ENCODE data around the gene OPN3. TPM values are rescaled to one million over a fixed set of nuclear protein-coding genes. Genes with fewer than 3 reads are reported as not detected.

Gene OPN3
- total and polyA plus RNA-seq, 2 experiments from 2014 or later, result 14.0 to 15.2 TPM

DNA sequence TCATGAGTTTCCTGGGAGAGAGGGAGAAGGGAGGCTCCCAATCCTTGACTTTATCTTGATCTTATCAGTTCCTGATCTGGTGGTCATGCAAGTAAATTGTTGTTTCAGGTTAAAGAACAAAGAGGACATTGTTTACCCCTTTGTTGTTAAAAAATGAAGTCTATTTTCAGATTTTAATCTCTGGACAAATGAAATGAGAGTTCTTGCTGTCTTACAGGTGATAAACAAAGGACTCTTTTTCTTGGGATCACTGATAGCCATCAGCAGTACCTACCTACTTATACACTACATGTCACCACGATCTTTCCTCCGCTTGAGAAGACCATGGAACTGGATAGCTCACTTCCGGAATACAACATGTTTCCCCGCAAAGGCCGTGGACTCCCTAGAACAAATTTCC lies 48.4 kb downstream of the OPN3 start:
- 95 to 98% methylated on average over 5 of the region's 5 CpGs for WGBS, 2 experiments (ENCODE audit: low coverage in 1 of 2, low lambda C conversion rate in 2 of 2, missing lambda C conversion rate in 2 of 2)
- no peak for TF ChIP-seq EZH2 (IDR thresholded peaks at IDR 0.05; ENCODE audit: insufficient read depth, poor library complexity, severe bottlenecking)
- no peak for TF ChIP-seq EZH2phosphoT487 (IDR thresholded peaks at IDR 0.05; ENCODE audit: insufficient read depth, low read depth)
- Histone ChIP-seq H3K27me3 (replicated peaks; ENCODE audit: insufficient read depth) (no peaks in the 10 kb centered on the region), H2AFZ (no peak overlapping the region), H3K9me2 (ENCODE audit: insufficient read depth) (no peaks in the 10 kb centered on the region), H3K4me3 (no peak overlapping the region), H3F3A (ENCODE audit: insufficient read depth) (peaks cover 22% of the 10 kb centered on the region), H4K20me1 (ENCODE audit: insufficient read depth) (no peaks in the 10 kb centered on the region), H3K4me1 (ENCODE audit: insufficient read depth) (peaks cover 23% of the 10 kb centered on the region), H3K9ac (no peak overlapping the region), H3K27ac (peak overlapping the region; percentile 1; the same call in 1 of the 2 replicates), H3K4me2 (ENCODE audit: unreplicated experiment) (no peak overlapping the region), H3K79me2 (ENCODE audit: insufficient read depth) (no peaks in the 10 kb centered on the region), H3K36me3 (ENCODE audit: low read depth) (no peaks in the 10 kb centered on the region), H3K9me3 (ENCODE audit: low read depth) (no peaks in the 10 kb centered on the region)
- in situ Hi-C loops (cut with MboI), result no loop called here
- no peak for DNase-seq

DNA sequence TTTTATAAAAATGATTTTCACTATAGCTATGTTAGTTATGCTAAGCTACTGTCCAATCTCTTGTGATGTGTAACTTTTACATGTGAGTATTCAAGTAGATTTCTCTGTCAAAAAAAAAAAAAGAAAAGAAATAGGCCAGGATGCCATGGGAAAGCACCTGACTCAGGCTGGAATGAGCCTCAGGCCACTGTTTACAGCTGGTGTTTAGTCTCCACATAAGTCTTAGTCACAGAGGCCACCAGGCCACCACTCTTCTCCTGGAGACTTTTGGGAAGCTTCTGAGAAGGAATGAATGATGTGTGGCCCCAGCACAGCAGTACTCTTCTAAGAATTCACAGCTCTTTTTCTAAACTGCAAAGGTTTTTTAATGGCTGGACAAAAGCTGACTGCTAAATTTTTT lies 48.9 kb downstream of the OPN3 start:
- no peak overlapping the region for H3K9ac ChIP-seq
- peaks cover 22% of the 10 kb centered on the region for H3F3A ChIP-seq (ENCODE audit: insufficient read depth)
- H3K4me3 ChIP-seq, result no peak overlapping the region
- H3K79me2 ChIP-seq (ENCODE audit: insufficient read depth), result no peaks in the 10 kb centered on the region
- in situ Hi-C loops (cut with MboI), result no loop called here
- no peak overlapping the region for H3K4me2 ChIP-seq (ENCODE audit: unreplicated experiment)
- H4K20me1 ChIP-seq (ENCODE audit: insufficient read depth), result no peaks in the 10 kb centered on the region
- H3K9me2 ChIP-seq (ENCODE audit: insufficient read depth), result no peaks in the 10 kb centered on the region
- peak; percentile 78 for DNase-seq
- no peak overlapping the region for H2AFZ ChIP-seq
- TF ChIP-seq EZH2phosphoT487 (IDR thresholded peaks at IDR 0.05; ENCODE audit: insufficient read depth, low read depth) (no peak), EZH2 (IDR thresholded peaks at IDR 0.05; ENCODE audit: insufficient read depth, poor library complexity, severe bottlenecking) (no peak)
- no peaks in the 10 kb centered on the region for H3K27me3 ChIP-seq (replicated peaks; ENCODE audit: insufficient read depth)
- peaks cover 23% of the 10 kb centered on the region for H3K4me1 ChIP-seq (ENCODE audit: insufficient read depth)
- peak overlapping the region; percentile 1; the same call in 1 of the 2 replicates for H3K27ac ChIP-seq
- no peaks in the 10 kb centered on the region for H3K9me3 ChIP-seq (ENCODE audit: low read depth)
- H3K36me3 ChIP-seq (ENCODE audit: low read depth), result no peaks in the 10 kb centered on the region

DNA sequence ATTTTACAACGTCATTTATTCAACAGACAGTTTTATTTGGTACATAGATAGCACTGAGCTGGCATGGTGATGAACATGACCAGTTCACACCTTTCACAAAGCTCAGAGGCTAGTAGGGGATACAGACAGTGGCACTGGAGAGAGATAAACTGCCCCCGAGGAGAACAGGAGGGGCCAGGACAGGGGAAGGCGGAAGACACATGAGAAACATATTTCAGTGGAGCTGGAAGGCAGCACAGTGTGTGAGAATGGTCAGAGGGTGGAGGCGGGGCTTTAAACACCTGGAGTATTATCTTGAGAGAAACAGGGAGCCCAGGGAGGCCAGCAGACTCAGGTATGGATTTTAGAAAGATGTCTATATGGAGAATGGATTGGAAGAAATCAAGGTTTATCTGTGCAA lies 49.5 kb downstream of the OPN3 start:
- H3F3A ChIP-seq (ENCODE audit: insufficient read depth), result peaks cover 22% of the 10 kb centered on the region
- H3K27ac ChIP-seq, result no peak overlapping the region
- H3K36me3 ChIP-seq (ENCODE audit: low read depth), result no peaks in the 10 kb centered on the region
- in situ Hi-C loops (cut with MboI), result no loop called here
- H2AFZ ChIP-seq, result no peak overlapping the region
- H3K4me2 ChIP-seq (ENCODE audit: unreplicated experiment), result no peak overlapping the region
- H3K4me1 ChIP-seq (ENCODE audit: insufficient read depth), result peaks cover 23% of the 10 kb centered on the region
- WGBS, 2 experiments (ENCODE audit: low coverage in 1 of 2, low lambda C conversion rate in 2 of 2, missing lambda C conversion rate in 2 of 2), result 66% methylated on average over 4 of the region's 4 CpGs
- H3K9ac ChIP-seq, result no peak overlapping the region
- no peaks in the 10 kb centered on the region for H3K9me3 ChIP-seq (ENCODE audit: low read depth)
- no peaks in the 10 kb centered on the region for H4K20me1 ChIP-seq (ENCODE audit: insufficient read depth)
- H3K4me3 ChIP-seq, result no peak overlapping the region
- no peaks in the 10 kb centered on the region for H3K27me3 ChIP-seq (replicated peaks; ENCODE audit: insufficient read depth)
- TF ChIP-seq EZH2 (IDR thresholded peaks at IDR 0.05; ENCODE audit: insufficient read depth, poor library complexity, severe bottlenecking), result no peak
- no peak for TF ChIP-seq EZH2phosphoT487 (IDR thresholded peaks at IDR 0.05; ENCODE audit: insufficient read depth, low read depth)
- no peaks in the 10 kb centered on the region for H3K9me2 ChIP-seq (ENCODE audit: insufficient read depth)
- H3K79me2 ChIP-seq (ENCODE audit: insufficient read depth), result no peaks in the 10 kb centered on the region
- no peak for DNase-seq

DNA sequence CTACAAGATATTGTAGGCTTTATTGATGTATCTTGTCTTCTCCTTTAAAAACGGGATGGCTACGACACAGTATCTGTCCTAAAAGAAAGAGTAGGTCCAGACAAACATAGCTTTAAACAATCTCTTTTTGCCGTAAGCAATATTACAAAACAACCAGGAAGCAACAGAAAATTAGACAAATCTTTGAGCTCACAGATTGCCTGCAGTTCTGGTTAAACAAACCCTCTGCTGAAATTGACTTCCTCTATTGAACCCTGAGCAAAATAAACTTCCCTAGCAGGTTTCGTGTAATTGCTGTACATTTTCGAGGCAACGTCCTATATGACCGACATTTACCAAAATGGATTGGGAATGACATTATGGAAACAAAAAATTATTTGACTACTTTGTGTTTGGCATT lies 50.6 kb downstream of the OPN3 start:
- Histone ChIP-seq H3K9ac (no peak overlapping the region), H3K9me2 (ENCODE audit: insufficient read depth) (no peaks in the 10 kb centered on the region), H3K27me3 (replicated peaks; ENCODE audit: insufficient read depth) (no peaks in the 10 kb centered on the region), H3K9me3 (ENCODE audit: low read depth) (no peaks in the 10 kb centered on the region), H3K4me1 (ENCODE audit: insufficient read depth) (peaks cover 23% of the 10 kb centered on the region), H2AFZ (no peak overlapping the region), H3K27ac (no peak overlapping the region), H4K20me1 (ENCODE audit: insufficient read depth) (no peaks in the 10 kb centered on the region), H3K4me2 (ENCODE audit: unreplicated experiment) (no peak overlapping the region), H3F3A (ENCODE audit: insufficient read depth) (peaks cover 22% of the 10 kb centered on the region), H3K36me3 (ENCODE audit: low read depth) (no peaks in the 10 kb centered on the region), H3K4me3 (no peak overlapping the region), H3K79me2 (ENCODE audit: insufficient read depth) (no peaks in the 10 kb centered on the region)
- in situ Hi-C loops (cut with MboI), result no loop called here
- TF ChIP-seq EZH2phosphoT487 (IDR thresholded peaks at IDR 0.05; ENCODE audit: insufficient read depth, low read depth) (no peak), EZH2 (IDR thresholded peaks at IDR 0.05; ENCODE audit: insufficient read depth, poor library complexity, severe bottlenecking) (no peak)
- WGBS, 2 experiments (ENCODE audit: low coverage in 1 of 2, low lambda C conversion rate in 2 of 2, missing lambda C conversion rate in 2 of 2), result 90 to 92% methylated on average over 7 of the region's 7 CpGs
- DNase-seq, result no peak

DNA sequence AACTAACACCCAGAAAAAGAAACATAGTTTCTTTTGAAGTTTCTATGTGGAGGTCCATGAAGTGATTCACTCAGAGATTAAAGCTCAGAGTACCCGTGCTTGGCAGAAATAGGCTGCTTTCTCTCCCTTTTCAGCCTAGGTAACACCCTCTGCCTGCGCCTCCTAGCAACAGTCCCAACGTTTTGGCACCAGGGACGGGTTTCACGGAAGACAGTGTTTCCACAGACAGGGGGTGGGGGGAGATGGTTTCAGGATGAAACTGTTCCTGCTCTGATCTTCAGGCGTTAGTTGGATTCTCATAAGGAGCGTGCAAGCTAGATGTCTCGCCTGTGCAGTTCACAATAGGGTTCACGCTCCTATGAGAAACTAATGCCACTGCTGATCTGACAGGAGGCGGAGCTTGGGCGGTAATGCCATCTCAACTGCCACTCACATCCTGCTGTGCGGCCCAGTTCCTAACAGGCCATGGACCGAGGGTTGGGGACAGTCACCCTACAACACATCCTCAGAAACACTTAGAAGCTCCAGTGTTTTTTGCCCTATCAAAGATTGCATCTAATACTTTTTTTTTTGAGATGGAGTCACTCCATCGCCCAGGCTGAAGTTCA lies 53.2 kb downstream of the OPN3 start:
- TF ChIP-seq EZH2 (IDR thresholded peaks at IDR 0.05; ENCODE audit: insufficient read depth, poor library complexity, severe bottlenecking) (no peak), EZH2phosphoT487 (IDR thresholded peaks at IDR 0.05; ENCODE audit: insufficient read depth, low read depth) (no peak)
- H4K20me1 ChIP-seq (ENCODE audit: insufficient read depth), result no peaks in the 10 kb centered on the region
- no peak overlapping the region for H3K9ac ChIP-seq
- 87 to 90% methylated on average over 14 of the region's 14 CpGs for WGBS, 2 experiments (ENCODE audit: low coverage in 1 of 2, low lambda C conversion rate in 2 of 2, missing lambda C conversion rate in 2 of 2)
- no peaks in the 10 kb centered on the region for H3K79me2 ChIP-seq (ENCODE audit: insufficient read depth)
- no peaks in the 10 kb centered on the region for H3K9me2 ChIP-seq (ENCODE audit: insufficient read depth)
- H3F3A ChIP-seq (ENCODE audit: insufficient read depth), result peaks cover 7% of the 10 kb centered on the region
- in situ Hi-C loops (cut with MboI), result no loop called here
- H2AFZ ChIP-seq, result no peak overlapping the region
- H3K4me3 ChIP-seq, result no peak overlapping the region
- H3K9me3 ChIP-seq (ENCODE audit: low read depth), result no peaks in the 10 kb centered on the region
- no peaks in the 10 kb centered on the region for H3K27me3 ChIP-seq (replicated peaks; ENCODE audit: insufficient read depth)
- H3K4me2 ChIP-seq (ENCODE audit: unreplicated experiment), result no peak overlapping the region
- DNase-seq, result no peak
- no peaks in the 10 kb centered on the region for H3K36me3 ChIP-seq (ENCODE audit: low read depth)
- H3K4me1 ChIP-seq (ENCODE audit: insufficient read depth), result peaks cover 8% of the 10 kb centered on the region
- no peak overlapping the region for H3K27ac ChIP-seq
